Cardiac muscle cell (in vitro differentiated cells and primary cell): ENCODE data around the gene AKIP1. TPM values are rescaled to one million over a fixed set of nuclear protein-coding genes. Genes with fewer than 3 reads are reported as not detected.
"Not testable (repeated sequence)": the region's sequence is repeated elsewhere in the genome, so short reads cannot be mapped to it uniquely, and the experiment has no call there.

Source experiments
- DNase-seq, 2 donors: peaks; one replicate each; pipeline versions ENCODE4 v3.0.0 to v3.0.0-alpha.2; 2010 to 2017; ENCODE audit warnings: low read depth in 1 of 2, low spot score in 1 of 2
- H3K27ac ChIP-seq: fragments of 200-600 bp; sonication (generic); 2 replicates; pipeline ENCODE4 v1.5.1; 2016
- H3K27me3 ChIP-seq: fragments of 200-600 bp; sonication (generic); 2 replicates; pipeline ENCODE4 v1.6.0; 2016; ENCODE audit warnings: control low read depth
- H3K36me3 ChIP-seq: fragments of 200-600 bp; sonication (generic); 2 replicates; pipeline ENCODE4 v1.5.1; 2016; ENCODE audit warnings: control low read depth
- H3K4me1 ChIP-seq: fragments of 200-600 bp; sonication (generic); 2 replicates; pipeline ENCODE4 v1.8.1; 2017; ENCODE audit warnings: low read depth, mild to moderate bottlenecking, mixed run types
- H3K4me3 ChIP-seq: fragments of 200-600 bp; sonication (generic); 2 replicates; pipeline ENCODE4 v1.5.1; 2016; ENCODE audit warnings: mild to moderate bottlenecking
- H3K9me3 ChIP-seq: fragments of 200-600 bp; sonication (generic); 2 replicates; pipeline ENCODE4 v1.5.1; 2017; ENCODE audit warnings: low read depth, mild to moderate bottlenecking, control low read depth
- CTCF ChIP-seq: IDR thresholded peaks from 2 replicates; pipeline ENCODE4 v1.5.1; 2012; ENCODE audit warnings: low read depth, mild to moderate bottlenecking, low read length
- polyA plus RNA-seq: library from polyadenylated mRNA; unstranded; fragments of >200 nt; fragmentation: Nextera tagmentation; extraction: Ambion mirVana; gene quantifications from 2 replicates; pipeline ENCODE4 v1.2.1, GENCODE V29; 2016
- total RNA-seq: library from RNA; depleted of rRNA; stranded (reverse); fragments of >200 nt; gene quantifications from 2 replicates; pipeline ENCODE4 v1.2.3, GENCODE V29; 2016

AKIP1 gene
- total and polyA plus RNA-seq, 2 experiments from 2014 or later = 26.2 to 51.1 TPM

- DNase-seq = peak in 1 of 2 donors; percentile 38
- Histone ChIP-seq H3K27me3 (no peaks in the 10 kb centered on the region), H3K4me3 (no peak overlapping the region), H3K27ac (no peak overlapping the region), H3K36me3 (no peaks in the 10 kb centered on the region), H3K9me3 (no peaks in the 10 kb centered on the region), H3K4me1 (no peaks in the 10 kb centered on the region)
- TF ChIP-seq CTCF = no peak
Observed at GRCh38 chr11:8886322-8886721, 24.7 kb upstream of the AKIP1 start.

- H3K4me3 ChIP-seq, H3K9me3 ChIP-seq, H3K4me1 ChIP-seq, H3K27ac ChIP-seq, H3K36me3 ChIP-seq, H3K27me3 ChIP-seq, DNase-seq: not testable (repeated sequence)
Observed at GRCh38 chr11:8891185-8891584, 19.8 kb upstream of the AKIP1 start.

- no peaks in the 10 kb centered on the region for H3K4me1 ChIP-seq
- no peaks in the 10 kb centered on the region for H3K36me3 ChIP-seq
- H3K4me3 ChIP-seq = no peak overlapping the region
- H3K27me3 ChIP-seq = no peaks in the 10 kb centered on the region
- no peak for DNase-seq
- H3K27ac ChIP-seq = no peak overlapping the region
- TF ChIP-seq CTCF = no peak
- no peaks in the 10 kb centered on the region for H3K9me3 ChIP-seq
Observed at GRCh38 chr11:8899119-8899753, 11.8 kb upstream of the AKIP1 start.

GRCh38 chr11:8905528-8906165 lies 5.3 kb upstream of the AKIP1 start:
- peak in 1 of 2 donors; percentile 75 for DNase-seq
- H3K9me3 ChIP-seq = no peaks in the 10 kb centered on the region
- no peaks in the 10 kb centered on the region for H3K4me1 ChIP-seq
- H3K4me3 ChIP-seq = no peak overlapping the region
- H3K36me3 ChIP-seq = no peaks in the 10 kb centered on the region
- no peaks in the 10 kb centered on the region for H3K27me3 ChIP-seq
- TF ChIP-seq CTCF = no peak
- no peak overlapping the region for H3K27ac ChIP-seq

- no peak for DNase-seq
- H3K4me3 ChIP-seq = no peak overlapping the region
- H3K27ac ChIP-seq = no peak overlapping the region
- no peaks in the 10 kb centered on the region for H3K27me3 ChIP-seq
- no peaks in the 10 kb centered on the region for H3K9me3 ChIP-seq
- peaks cover 2% of the 10 kb centered on the region for H3K4me1 ChIP-seq
- TF ChIP-seq CTCF = no peak
- no peaks in the 10 kb centered on the region for H3K36me3 ChIP-seq
Observed at GRCh38 chr11:8907116-8907515, 3.9 kb upstream of the AKIP1 start.

- Histone ChIP-seq H3K4me3 (no peak overlapping the region), H3K9me3 (no peaks in the 10 kb centered on the region), H3K4me1 (peaks cover 4% of the 10 kb centered on the region), H3K27me3 (no peaks in the 10 kb centered on the region), H3K36me3 (no peaks in the 10 kb centered on the region), H3K27ac (no peak overlapping the region)
- DNase-seq = no peak
- no peak for TF ChIP-seq CTCF
Observed at GRCh38 chr11:8908099-8908498, 2.9 kb upstream of the AKIP1 start.
